Smooth muscle cell of the brain vasculature (primary cell): ENCODE measurements around the gene VANGL2.

Experiments
- DNase-seq: peaks from one replicate; pipeline ENCODE4 v3.0.0-alpha.2; 2012; ENCODE audit warnings: low read depth, low spot score

Gene VANGL2

GRCh38 chr1:160459056-160459455 lies 58.7 kb downstream of the VANGL2 start:
- no peak for DNase-seq

GRCh38 chr1:160459687-160460086 lies 59.3 kb downstream of the VANGL2 start:
- no peak for DNase-seq

GRCh38 chr1:160460214-160460642 lies 59.9 kb downstream of the VANGL2 start:
- DNase-seq, result no peak

- no peak for DNase-seq
Measured at GRCh38 chr1:160460683-160461287, 60.4 kb downstream of the VANGL2 start.

DNA sequence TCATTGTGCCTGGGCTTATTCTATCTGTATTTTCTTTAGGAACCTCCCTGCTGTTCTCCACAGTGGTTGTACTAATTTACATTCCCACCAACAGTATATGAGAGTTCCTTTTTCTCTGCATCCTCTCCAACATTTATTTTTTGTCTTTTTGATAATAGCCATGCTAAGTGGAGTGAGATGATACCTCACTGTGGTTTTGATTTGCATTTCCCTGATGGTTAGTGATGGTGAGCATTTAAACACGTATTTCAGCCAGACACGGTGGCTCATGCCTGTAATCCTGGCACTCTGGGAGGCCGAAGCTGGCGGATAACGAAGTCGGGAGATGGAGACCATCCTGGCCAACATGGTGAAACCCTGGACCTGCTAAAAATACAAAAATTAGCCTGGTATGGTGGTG lies 64.8 kb downstream of the VANGL2 start:
- no peak for DNase-seq

- no peak for DNase-seq
Measured at GRCh38 chr1:160466961-160467360, 66.6 kb downstream of the VANGL2 start.

- DNase-seq, result no peak
Measured at GRCh38 chr1:160467576-160467975, 67.2 kb downstream of the VANGL2 start.

GRCh38 chr1:160471253-160471652 lies 70.9 kb downstream of the VANGL2 start:
- no peak for DNase-seq

DNA sequence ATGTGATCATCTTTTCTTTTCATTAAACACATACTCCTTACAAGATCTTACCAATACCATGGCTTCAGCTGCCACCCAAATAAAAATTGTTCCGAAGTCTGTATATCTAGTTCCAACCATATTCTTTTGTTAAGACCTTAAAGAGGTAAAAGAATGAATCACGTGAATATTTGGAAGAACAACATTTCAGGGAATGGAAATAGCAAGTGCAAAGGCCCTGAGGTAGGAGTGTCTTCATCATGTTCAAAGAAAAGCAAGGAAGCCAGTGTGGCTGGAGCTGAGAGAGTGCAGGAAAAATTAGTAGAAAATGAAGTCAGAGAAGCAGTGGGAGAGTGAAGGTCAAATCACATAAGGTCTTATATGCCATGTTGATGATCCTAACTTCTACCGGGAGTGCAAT lies 71.7 kb downstream of the VANGL2 start:
- no peak for DNase-seq

GRCh38 chr1:160474392-160475242 lies 74.3 kb downstream of the VANGL2 start:
- no peak for DNase-seq
